GM19467 (cell line): ENCODE measurements around the gene SUCLA2.
"Not testable (repeated sequence)": the region's sequence is repeated elsewhere in the genome, so short reads cannot be mapped to it uniquely, and the experiment has no call there.

Experiments used
- ATAC-seq: cut with Tn5 transposase; IDR thresholded peaks from one replicate; pipeline ENCODE4 v1.9.1; 2021; ENCODE audit warnings: mild to moderate bottlenecking, moderate library complexity; ENCODE audit not compliant: unreplicated experiment

SUCLA2 gene

DNA sequence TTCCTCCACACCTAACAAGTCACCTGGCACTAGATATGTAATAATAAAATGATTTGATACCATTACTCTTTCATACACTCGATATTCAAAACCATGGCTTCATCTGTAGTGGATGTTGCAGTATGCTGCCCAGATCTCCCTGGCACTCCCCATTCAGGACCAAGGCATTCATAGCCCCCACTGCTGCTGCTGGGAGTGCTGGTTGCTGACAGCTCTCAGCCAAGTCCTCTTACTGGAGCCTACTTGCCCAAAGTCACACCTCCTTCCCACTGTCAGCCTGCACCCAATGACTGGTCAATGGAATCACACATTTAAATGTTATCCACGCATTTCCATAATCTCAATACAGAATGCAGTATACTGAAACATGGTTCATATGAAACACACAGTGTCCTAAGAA, 3.7 kb downstream of the SUCLA2 start:
- no peak for ATAC-seq

DNA sequence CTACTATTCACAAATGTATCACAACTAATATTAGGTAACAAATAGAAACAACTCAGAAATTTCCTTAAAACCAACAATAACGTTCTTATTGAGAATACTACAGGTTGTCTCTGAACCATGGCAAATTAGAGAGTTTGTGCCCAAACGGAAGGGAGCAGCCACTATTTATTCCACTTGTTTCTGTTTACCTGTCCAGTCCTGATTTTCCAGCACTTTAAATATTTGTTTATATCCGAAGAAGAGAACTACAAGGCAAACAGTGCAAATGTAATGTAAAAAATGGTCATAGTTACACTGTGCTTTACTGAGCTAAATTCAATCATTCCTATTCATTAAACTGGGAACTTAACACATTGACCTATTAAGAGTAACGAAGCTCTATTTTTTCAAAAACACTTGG, 9.2 kb downstream of the SUCLA2 start:
- ATAC-seq: no peak

DNA sequence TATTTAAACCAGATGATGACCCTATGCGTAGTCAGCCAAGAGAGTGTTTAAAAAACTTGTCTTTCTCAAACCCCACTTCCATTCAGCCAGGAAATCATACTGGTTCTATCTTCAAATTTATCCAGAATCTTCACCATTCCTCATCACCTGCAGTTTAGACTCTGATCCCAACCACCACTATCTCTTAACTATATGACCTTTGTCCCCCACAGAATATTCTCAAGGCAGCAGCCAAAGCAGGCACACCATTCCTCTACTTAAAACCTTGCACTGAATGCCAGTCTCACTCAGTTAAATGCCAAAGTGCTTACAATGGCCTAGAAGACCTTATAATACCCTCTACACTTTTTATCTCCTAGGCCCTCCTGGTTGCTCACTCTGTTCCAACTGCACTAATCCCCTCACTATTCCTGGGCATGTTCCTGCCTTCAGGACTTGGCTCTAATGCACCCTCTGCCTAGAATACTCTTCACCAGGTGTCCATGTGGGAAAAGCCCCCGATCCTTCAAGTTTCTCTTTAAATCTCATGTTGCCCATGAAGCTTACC, 10.1 kb downstream of the SUCLA2 start:
- ATAC-seq: no peak

DNA sequence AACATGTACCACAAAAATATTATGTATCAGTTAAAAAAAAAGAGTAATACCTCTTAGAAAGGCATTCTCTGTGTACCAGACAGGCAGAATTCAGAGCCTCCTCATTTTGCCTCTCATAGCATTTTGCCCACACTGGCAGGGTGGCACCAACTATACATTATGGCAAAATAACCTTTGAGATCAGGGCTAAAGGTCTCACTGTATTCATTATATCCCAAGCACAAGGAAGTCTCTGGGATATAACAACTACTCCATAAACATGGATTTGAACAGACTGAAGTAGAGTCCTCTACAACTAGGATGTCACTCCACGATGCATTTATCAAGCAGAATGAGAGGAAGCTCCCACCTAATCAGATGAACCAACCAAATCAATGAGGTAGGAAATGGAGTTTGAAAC, 10.6 kb downstream of the SUCLA2 start:
- no peak for ATAC-seq

DNA sequence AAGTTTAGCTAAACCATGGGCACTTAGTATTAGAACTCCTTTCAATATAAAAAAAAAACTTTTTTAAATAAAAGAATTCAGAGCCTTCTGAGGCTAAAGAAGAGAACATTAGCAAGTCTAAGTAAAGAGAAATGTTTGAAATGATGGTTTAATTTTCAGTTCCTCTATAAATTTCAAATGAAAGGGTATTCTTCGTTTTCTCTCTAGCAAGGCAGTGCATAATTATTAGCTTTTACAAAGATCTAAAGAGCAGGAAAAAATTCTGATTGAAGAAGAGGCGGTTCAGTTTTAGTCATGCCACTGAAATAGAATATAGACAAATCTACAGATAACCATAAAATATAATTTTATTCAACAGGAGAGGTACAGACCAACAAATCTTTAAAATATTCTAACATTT, 18.0 kb downstream of the SUCLA2 start:
- ATAC-seq: no peak

DNA sequence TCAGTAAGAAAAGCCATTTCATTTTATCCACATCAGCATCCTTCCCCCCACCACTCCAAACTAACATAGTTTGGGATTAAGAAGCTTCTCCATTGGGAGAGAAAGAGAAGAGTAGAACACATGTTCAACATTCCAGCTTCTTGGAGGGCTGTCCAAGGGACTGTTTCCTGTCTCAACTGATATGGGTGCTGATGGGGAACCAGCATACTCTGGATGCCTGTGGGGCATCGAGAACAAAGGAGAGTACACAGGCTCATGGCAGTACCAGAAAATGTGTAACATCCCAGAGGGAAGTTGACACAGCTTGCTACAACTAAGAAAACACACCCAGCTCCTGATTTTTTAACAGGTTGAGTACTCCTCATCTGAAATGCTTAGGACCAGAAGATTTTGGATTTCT, 24.7 kb downstream of the SUCLA2 start:
- no peak for ATAC-seq

DNA sequence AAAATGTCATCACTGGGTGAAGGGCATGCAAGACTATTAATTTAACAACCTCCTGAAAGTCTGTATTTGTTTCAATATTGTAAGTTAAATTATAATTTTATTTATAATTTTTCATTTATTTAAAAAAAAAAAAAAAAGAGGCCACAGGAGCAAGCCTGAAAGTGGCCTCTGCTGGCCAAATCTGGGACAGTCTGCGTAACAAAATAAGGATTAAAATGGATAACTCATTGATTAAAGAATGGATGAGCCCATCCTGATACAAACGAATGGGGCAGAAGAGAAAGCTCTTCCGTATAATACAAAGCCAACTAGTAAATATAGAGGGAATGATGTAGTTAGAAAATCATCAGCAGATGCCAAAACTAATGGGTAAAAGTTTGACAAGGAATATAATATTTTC, 36.2 kb downstream of the SUCLA2 start:
- no peak for ATAC-seq

DNA sequence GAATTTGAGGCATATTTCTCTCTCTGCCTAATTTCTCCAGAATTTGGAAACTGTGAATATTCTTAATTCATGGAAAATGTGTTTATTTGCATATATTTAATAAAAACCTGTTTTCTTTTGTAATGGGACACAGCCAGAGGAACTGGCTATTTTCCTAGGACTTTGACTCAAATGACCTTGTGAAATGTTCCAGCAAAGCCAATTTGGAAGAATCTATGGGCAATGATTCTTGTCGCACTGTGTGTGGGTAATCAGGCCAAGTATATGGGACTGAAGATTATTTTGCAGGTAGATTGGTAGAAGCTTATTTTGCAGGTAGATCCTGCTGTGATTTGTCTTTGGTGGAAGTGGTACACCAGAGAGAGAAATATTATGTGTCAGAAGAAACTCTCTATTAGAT, 38.8 kb downstream of the SUCLA2 start:
- no peak for ATAC-seq

DNA sequence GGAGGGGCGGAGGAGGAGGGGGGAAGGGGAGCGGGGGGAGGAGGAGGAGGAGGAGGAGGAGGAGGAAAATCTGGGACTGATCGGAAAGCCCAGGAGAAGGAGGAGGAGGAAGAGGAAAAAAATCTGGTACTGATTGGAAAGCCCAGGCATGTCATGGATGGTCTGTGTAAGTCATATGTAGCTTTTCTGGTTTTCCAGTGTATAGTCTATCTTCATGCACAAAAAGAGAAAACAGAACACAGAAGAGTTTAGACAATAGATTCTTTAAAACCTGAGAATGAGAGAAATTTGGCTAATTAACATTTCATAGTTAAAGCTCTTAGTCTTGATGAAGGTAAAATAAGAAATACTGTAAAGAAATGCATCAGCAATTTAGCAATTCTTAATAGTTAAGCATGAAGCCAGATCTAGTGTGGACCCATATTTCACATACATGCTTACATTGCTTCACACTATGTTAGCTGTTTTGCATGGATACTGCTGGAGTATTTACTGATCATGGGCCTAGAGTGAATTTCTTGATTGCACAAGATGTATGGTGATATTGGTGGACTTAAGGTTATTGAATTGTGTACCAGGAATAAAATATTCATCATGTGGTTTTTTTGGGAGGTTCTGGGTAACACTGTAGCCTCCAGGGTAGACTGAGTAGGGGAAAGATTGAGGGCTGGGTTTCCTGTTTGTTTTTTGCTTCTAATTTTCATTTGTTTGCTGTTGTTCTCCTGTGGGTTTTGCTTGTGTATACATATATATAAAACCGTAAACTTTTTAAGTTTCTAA, 41.4 kb downstream of the SUCLA2 start:
- ATAC-seq: no peak

DNA sequence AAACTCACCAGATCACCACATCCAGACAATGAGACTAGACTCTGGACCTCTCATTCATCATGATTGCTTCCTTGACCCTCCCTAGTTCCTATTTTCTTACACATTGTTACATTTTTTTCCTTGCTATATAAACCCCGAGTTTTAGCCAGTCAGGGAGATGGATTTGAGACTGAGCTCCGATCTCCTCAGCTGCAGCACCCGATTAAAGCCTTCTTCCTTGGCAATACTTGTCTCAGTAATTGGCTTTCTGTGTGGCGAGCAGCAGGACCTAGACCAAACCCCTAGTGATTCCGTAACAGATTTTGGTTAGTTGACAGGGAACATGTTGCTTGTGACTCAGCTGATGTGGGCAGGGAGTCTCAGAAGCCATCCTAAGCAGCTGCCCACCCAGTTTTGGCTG, 44.0 kb downstream of the SUCLA2 start:
- ATAC-seq: no peak

DNA sequence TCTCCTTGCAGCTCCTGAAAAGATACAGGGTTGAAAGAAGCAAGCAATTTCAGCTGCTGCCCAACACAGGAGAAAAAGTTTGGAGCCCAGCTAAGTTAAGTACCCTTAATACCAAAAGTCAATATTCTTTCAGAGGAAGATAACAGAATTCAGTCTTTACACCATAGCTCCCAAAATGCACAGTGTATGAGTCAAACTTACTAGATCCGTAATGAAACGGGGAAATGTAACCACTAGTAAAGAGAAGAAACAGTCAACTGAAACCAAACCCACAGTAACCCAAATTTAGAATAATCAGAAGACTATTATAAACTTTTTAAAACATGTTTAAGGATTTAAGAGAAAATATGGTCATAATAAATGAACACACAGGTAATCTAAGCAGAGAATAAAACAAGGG, 45.2 kb downstream of the SUCLA2 start:
- no peak for ATAC-seq

DNA sequence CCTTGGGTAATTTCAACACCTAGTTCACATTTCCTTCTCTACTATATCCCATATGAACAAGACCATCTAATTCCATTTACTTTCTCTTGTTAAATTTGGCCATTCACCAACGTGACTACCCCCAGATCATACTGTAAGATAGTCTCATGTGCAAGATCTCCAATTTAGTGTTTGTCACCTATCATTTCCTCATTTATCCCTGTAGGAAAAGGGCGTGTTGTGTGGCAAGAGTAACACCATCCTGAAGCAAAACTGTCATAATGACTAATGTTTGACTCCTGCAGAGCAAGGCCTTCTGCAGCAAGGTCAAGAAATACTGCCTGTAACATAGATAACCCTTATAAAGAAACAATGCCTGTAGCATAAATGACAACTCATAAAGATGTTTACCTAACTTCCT, 51.3 kb downstream of the SUCLA2 start:
- ATAC-seq: no peak

DNA sequence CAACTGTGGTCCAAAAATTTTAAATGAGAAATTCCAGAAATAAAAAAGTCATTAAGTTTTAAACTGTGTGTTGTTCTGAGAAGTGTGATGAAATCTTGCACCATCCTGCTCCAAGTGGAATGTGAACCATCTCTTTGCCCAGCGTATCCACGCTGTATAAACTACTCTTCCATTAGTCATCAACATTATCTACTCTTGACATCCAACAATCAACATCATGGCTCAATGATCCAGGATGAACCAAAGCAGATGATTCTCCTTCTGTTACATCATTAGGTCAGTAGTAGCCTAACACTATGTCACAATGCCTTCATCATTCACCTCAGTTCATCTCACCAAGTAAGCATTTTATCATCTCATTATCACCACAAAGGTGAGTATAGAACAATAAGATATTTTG, 55.3 kb downstream of the SUCLA2 start:
- ATAC-seq: no peak

DNA sequence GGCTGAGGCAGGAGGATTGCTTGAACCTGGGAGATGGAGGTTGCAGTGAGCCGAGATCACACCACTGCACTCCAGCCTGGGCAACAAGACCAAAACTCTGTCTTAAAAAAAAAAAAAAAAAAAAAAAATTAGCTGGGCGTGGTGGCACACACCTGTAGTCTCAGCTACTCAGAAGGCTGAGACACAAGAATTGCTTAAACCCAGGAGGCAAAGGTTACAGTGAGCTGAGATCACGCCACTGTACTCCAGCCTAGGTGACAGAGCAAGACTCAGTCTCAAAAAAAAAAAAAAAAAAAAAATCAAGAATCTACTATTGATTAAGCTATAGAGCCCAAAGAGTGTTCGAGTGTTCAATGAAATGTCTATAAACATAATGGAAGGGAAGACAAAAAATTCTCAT, 55.9 kb downstream of the SUCLA2 start:
- ATAC-seq: not testable (repeated sequence)

DNA sequence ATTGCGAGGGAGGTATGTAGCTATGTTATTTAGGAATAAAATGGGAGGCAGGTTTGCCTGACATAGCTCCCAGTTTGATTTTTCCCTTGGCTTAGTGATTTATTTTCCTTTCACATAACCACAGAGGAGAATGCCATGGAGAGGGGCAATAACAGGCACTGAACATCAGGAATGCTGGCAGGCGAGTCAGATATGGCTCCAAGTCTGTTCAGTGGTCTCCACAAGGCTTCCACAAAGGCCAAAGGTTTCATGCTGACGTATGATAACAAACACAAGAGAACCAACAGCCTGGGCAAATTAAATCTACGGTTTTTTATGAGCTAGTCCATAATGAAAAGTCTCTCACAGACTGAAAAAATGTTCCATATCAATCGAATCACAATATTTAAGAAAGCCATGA, 66.7 kb downstream of the SUCLA2 start:
- no peak for ATAC-seq

DNA sequence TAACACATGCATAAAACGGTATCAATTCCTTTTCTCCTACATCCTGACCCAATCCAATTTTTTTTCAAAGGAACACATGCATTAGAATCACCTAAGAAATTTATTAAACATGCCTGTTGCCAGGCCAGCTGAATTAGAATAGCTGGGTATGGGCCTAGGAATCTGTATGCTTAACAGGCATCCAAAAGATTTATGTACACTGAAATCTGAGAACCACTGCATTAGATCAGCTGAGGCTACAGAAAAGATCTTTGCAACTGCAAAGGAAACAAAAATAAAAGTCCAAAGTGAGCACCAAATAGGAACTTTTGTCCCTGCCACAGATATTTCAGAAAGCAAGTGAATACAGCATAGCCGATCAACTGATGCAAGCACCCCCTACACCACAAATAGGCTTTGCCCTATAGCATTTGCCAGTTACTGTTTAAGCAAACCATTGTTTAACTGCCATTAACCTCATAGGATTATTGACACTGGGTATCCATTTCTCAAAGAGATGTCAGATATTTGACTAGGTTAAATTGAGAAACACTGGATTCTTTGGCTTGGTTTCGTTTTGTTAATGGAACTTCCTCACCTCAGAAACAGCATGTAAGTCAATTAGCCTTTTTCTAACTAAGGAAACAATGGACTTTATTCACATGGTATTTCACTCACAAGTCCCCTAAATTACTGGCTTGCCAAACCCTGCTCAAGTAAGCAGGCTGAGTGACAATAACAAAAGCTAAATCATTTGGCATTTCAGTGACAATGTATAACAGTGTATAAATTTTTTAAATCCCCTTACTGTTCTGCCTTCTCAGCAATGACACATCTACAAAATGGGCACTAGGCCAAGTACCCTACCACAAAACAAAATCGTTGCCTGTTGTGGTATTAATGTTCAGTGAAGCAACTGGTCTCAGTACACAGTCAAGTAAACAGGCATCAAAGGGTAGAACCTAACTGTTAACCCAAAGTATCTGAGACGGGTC, 67.8 kb downstream of the SUCLA2 start:
- no peak for ATAC-seq

DNA sequence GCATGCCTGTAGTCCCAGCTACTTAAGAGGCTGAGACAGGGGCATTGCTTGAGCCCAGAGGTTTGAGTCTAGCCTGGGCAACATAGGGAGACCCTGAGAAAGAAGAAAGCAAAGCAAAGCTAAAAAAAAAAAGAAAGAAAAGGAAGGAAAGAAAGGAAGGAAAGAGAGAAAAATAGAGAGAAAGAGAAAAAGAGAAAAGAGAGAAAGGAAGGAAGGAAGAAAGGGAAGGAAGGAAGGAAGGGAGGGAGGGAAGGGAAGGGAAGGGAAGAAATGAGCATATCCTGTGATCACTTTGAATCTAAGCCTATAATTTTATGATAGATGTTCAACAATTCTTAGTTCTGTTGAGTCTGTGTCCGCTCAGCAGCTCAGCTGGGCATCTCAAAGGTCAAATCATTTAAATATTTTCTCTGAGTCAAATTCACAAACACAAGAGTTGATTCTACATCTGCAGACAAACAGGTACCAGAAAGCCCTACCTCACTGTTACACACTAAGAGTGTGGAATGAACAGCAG, 70.4 kb downstream of the SUCLA2 start:
- ATAC-seq: no peak

DNA sequence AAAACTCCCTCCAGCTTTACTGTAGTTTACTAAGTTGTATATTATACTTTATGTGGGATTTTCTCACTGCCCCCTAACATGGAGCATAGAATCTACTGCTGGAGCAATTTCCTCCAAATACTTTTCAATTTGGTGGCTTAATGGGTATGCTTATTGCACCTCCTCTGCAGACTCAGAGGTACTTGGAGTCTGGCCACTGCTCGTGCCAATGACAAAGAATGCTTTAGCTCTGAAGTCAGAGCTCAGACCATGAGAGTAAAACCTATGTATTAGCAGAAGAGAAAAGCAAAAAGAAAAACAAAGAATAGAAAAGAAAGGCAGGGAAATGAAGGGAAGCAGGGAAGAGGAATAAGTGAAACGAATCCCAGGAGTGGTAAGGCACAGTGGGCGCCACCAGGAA, 71.9 kb downstream of the SUCLA2 start:
- ATAC-seq: no peak

DNA sequence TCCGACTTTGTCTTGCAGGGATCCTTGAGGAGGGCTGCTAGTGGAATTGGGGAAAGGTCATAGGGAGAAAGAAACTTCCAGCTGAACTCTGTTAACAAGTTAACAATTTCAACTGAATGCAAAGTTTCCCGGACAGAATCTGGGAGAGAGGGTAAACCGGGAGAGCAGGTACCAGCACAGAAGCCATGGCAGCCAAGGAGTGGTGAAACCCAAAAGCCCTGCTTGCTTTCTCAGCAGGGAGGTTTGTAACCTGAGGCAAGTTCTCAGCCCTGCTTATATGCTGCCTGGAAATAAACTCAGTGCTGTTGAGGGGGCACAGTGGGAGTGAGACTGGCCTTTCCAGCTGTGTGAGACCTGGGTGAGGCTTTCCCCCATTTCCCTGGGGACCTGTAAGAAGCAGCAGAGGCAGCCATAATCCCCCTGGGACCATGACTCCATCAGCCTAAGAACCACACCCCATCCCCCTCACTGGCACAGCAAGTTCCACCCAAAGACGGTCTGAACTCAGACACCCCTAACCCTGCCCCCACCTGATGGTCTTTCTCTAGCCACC, 84.0 kb downstream of the SUCLA2 start:
- ATAC-seq: no peak

DNA sequence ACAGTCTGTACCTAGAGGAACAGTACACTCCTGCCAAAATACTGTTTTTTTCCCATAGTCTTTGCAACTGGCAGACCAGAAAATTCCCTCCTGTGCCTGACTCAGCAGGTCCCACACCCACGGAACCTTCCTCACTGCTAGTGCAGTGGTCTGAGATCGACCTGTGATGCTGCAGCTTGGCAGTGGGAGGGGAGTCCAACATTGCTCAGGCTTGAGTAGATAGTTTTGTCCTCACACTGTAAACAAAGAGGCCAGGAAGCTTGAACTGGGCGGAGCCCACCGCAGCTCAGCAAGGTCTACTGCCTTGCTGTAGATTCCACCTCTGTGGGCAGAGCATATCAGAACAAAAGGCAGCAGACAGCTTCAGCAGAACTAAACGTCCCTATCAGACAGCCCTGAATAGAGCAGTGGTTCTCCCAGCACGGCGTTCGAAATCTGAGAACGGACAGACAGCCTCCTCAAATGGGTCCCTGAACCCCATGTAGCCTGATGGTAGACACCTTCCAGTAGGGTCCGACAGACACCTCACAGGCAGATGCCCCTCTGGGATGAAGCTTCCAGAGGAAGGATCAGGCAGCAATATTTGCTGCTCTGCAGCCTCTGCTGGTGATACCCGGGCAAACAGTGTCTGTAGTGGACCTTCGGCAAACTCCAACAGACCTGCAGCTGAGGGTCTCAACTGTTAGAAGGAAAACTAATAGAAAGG, 92.7 kb downstream of the SUCLA2 start:
- ATAC-seq: no peak

DNA sequence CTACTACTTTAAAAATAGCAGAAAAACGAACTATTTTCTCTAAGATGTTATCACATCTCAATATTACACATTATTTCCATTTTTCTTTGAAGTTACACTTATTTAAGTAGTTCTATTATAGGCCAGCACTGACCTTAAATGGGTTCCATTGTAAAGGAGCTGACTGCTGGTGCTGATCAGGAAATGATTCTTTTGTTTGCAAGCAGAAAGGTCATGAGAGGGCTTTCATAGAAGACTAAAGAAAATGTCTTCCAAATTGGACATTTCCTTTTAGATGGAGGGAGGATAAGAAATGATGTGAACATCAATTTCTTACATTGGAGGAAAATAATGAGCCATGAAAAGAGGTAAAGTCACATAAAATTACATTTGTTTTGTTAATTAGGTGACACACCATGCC, 96.2 kb downstream of the SUCLA2 start:
- no peak for ATAC-seq
